HG03469 (cell line): ENCODE data around the gene TRAPPC11.

Experiments
- ATAC-seq: cut with Tn5 transposase; IDR thresholded peaks from one replicate; pipeline ENCODE4 v1.9.1; 2021; ENCODE audit warnings: mild to moderate bottlenecking, moderate library complexity, moderate number of reproducible peaks; ENCODE audit not compliant: unreplicated experiment

Gene TRAPPC11

GRCh38 chr4:183757060-183757459, 98.0 kb downstream of the TRAPPC11 start:
- ATAC-seq = no peak

DNA sequence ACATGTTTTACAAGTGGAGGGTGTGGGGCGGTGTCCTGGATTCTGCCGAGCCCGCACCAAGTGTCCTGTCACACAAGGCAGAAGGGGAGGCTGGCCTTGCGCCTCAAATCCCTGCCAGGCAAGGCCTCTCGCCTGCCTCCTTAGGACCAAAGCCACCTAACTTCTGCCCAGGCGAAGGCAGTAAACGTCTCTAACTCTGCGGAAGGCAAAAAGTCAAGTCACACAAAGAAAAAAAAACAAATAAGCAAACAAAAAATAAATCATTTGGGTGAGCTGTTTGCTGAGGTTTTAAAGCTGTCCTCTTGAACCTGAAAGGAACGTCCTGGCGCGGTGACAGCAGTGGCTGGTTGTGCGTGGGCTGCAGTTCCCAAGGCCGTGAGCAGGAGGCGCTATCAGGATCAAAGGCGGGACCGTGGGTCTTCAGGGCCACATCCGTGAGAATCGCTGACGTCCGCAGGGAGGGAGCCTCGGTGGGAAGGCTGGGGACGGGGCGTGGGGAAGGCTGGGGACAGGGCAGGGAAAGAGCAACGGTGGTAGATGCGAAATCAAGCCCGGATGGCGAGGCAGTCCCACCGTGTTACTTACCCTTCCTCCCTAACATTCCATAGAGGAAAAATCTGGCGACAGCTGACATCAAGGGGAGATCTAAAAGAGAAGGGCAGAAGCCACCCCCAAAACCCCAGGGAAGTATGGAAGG, 99.1 kb downstream of the TRAPPC11 start:
- ATAC-seq = no peak

GRCh38 chr4:183758758-183759447, 99.8 kb downstream of the TRAPPC11 start:
- ATAC-seq = no peak

GRCh38 chr4:183760326-183760725, 101.2 kb downstream of the TRAPPC11 start:
- no peak for ATAC-seq
